WTC11 (cell line): Measurements from ENCODE around the gene RAB10. TPM values are rescaled to one million over a fixed set of nuclear protein-coding genes. Genes with fewer than 3 reads are reported as not detected.

Experiments used
- ATAC-seq: fragments of 200-7000 bp; cut with Tn5 transposase; 2 replicates; pipeline ENCODE4 v1.10.0; 2021; ENCODE audit warnings: mild to moderate bottlenecking, moderate library complexity
- CTCF ChIA-PET: fragments of 300-600 bp; sonication (Branson Sonifier 250); formaldehyde crosslinking; loops from one replicate; lab custom pipeline; 2021; ENCODE audit warnings: antibody characterized with exemption; lab: Charles Lee
- POLR2A ChIA-PET: fragments of 350-600 bp; sonication (Branson Sonifier 250); formaldehyde crosslinking; loops from one replicate; lab custom pipeline; 2021; ENCODE audit warnings: antibody characterized with exemption; lab: Charles Lee
- DNase-seq: peaks from one replicate; pipeline ENCODE4 v3.0.0; 2021; ENCODE audit warnings: low spot score
- H3K27ac Mint-ChIP-seq: 2 replicates; pipeline ENCODE4 v1.8.0; 2021; ENCODE audit warnings: mixed read lengths
- H3K27me3 Mint-ChIP-seq: 2 replicates; pipeline ENCODE4 v1.8.0; 2021; ENCODE audit warnings: low read depth, mild to moderate bottlenecking, moderate library complexity, mixed read lengths
- H3K36me3 Mint-ChIP-seq: 2 replicates; pipeline ENCODE4 v1.8.0; 2021; ENCODE audit warnings: mixed read lengths
- H3K4me1 Mint-ChIP-seq: 2 replicates; pipeline ENCODE4 v1.8.0; 2022; ENCODE audit warnings: mixed read lengths
- H3K4me3 Mint-ChIP-seq: 2 replicates; pipeline ENCODE4 v1.8.0; 2021; ENCODE audit warnings: mild to moderate bottlenecking, moderate library complexity, mixed read lengths
- H3K9me3 Mint-ChIP-seq: 2 replicates; pipeline ENCODE4 v1.8.0; 2021; ENCODE audit warnings: mixed read lengths
- GABPB1 ChIP-seq: sonication (generic); formaldehyde crosslinking; IDR thresholded peaks from 2 replicates; pipeline ENCODE4 v1.8.1; 2023; ENCODE audit warnings: mild to moderate bottlenecking, missing genetic modification reagents
- HMGA2 ChIP-seq: fragments of 250-450 bp; sonication (Bioruptor Pico); IDR thresholded peaks from 2 replicates; pipeline ENCODE4 v1.4.0; 2021; ENCODE audit warnings: mild to moderate bottlenecking, moderate library complexity
- HMGXB4 ChIP-seq: sonication (generic); formaldehyde crosslinking; IDR thresholded peaks from 2 replicates; pipeline ENCODE4 v1.8.1; 2023; ENCODE audit warnings: mild to moderate bottlenecking, moderate library complexity, missing genetic modification reagents
- IRF1 ChIP-seq: sonication (generic); formaldehyde crosslinking; IDR thresholded peaks from 2 replicates; pipeline ENCODE4 v1.8.0; 2023; ENCODE audit warnings: missing genetic modification reagents
- MAX ChIP-seq: sonication (generic); formaldehyde crosslinking; IDR thresholded peaks from 2 replicates; pipeline ENCODE4 v1.8.0; 2022; ENCODE audit warnings: mild to moderate bottlenecking, missing genetic modification reagents
- NFYB ChIP-seq: sonication (generic); formaldehyde crosslinking; conservative IDR thresholded peaks from 2 replicates; pipeline ENCODE4 v1.8.0; 2022; ENCODE audit warnings: low read depth, missing genetic modification reagents
- NR1H2 ChIP-seq: sonication (generic); formaldehyde crosslinking; IDR thresholded peaks from 2 replicates; pipeline ENCODE4 v1.9.0; 2021; ENCODE audit warnings: mild to moderate bottlenecking, moderate library complexity, missing genetic modification reagents
- STAT6 ChIP-seq: sonication (generic); formaldehyde crosslinking; conservative IDR thresholded peaks from 2 replicates; pipeline ENCODE4 v1.8.1; 2023; ENCODE audit warnings: mild to moderate bottlenecking, low read depth, missing genetic modification reagents, moderate library complexity
- TEAD1 ChIP-seq: sonication (generic); formaldehyde crosslinking; IDR thresholded peaks from 2 replicates; pipeline ENCODE4 v1.8.0; 2022; ENCODE audit warnings: mild to moderate bottlenecking, missing genetic modification reagents
- ZNF263 ChIP-seq: sonication (generic); formaldehyde crosslinking; IDR thresholded peaks from 2 replicates; pipeline ENCODE4 v1.8.1; 2022; ENCODE audit warnings: low read depth, mild to moderate bottlenecking, moderate library complexity, missing genetic modification reagents
- ZNF281 ChIP-seq: sonication (generic); formaldehyde crosslinking; IDR thresholded peaks from 2 replicates; pipeline ENCODE4 v1.8.0; 2023; ENCODE audit warnings: mild to moderate bottlenecking, missing genetic modification reagents
- total RNA-seq: library from RNA; stranded (reverse); gene quantifications from 3 replicates; pipeline ENCODE4 v1.2.3, GENCODE V29; 2021

RAB10 gene
- total RNA-seq, 1 experiment from 2014 or later, result 127 TPM

GRCh38 chr2:26033818-26034636 lies at the start of gene RAB10 (continued):
- TF ChIP-seq HMGXB4 (peak; percentile 86), IRF1 (CRISPR knock-in tag) (no peak), TEAD1 (CRISPR knock-in tag) (peak; percentile 84), ZNF281 (CRISPR knock-in tag) (peak; percentile 81), MAX (peak; percentile 93)

GRCh38 chr2:25988134-25988533 lies 45.8 kb upstream of the RAB10 start:
- H3K36me3 Mint-ChIP-seq, result no peaks in the 10 kb centered on the region

GRCh38 chr2:25989154-25989553 lies 44.7 kb upstream of the RAB10 start:
- ChIA-PET POLR2A (no interaction called here), CTCF (no interaction called here)
- Mint-ChIP-seq H3K9me3 (no peaks in the 10 kb centered on the region), H3K4me1 (no peaks in the 10 kb centered on the region), H3K27me3 (no peaks in the 10 kb centered on the region; the same call in 1 of the 2 replicates), H3K4me3 (no peak overlapping the region), H3K27ac (no peak overlapping the region), H3K36me3 (no peaks in the 10 kb centered on the region)
- ATAC-seq, result no peak
- no peak for DNase-seq
- no peak for TF ChIP-seq NR1H2 (CRISPR knock-in tag)

More at GRCh38 chr2:25988134-25988533, 45.8 kb upstream of the RAB10 start:
- peaks cover 7% of the 10 kb centered on the region for H3K4me1 Mint-ChIP-seq
- TF ChIP-seq GABPB1 (CRISPR knock-in tag) (0 out of 2 replicates have a peak, but pooled peaks have one; percentile 28), HMGA2 (no peak), ZNF263 (CRISPR knock-in tag) (no peak)
- TF ChIP-seq, all 79 proteins: peak for 1
- ATAC-seq (no peak), DNase-seq (no peak)
- POLR2A ChIA-PET, result no interaction called here
- H3K27me3 Mint-ChIP-seq, result no peaks in the 10 kb centered on the region; the same call in 1 of the 2 replicates
- CTCF ChIA-PET, result interaction anchor here (0.9 kb wide), 1 partner anchor 10 kb away, joined by 3 read pairs; no protein-coding TSS in a partner anchor
- no peak overlapping the region for H3K4me3 Mint-ChIP-seq
- no peaks in the 10 kb centered on the region for H3K9me3 Mint-ChIP-seq
- no peak overlapping the region for H3K27ac Mint-ChIP-seq

- ATAC-seq (no peak), DNase-seq (no peak)
- no peaks in the 10 kb centered on the region for H3K36me3 Mint-ChIP-seq
- H3K4me1 Mint-ChIP-seq, result no peaks in the 10 kb centered on the region
- no peaks in the 10 kb centered on the region; the same call in 1 of the 2 replicates for H3K27me3 Mint-ChIP-seq
- H3K27ac Mint-ChIP-seq, result no peak overlapping the region
- H3K4me3 Mint-ChIP-seq, result no peak overlapping the region
- CTCF ChIA-PET, result interaction anchor here (0.6 to 2.5 kb wide), 27 partner anchors 9 to 199 kb away, joined by 3 to 19 read pairs (median 5); partner anchors contain the start of gene KIF3C
- TF ChIP-seq STAT6 (CRISPR knock-in tag) (no peak), ZNF281 (CRISPR knock-in tag) (no peak), NFYB (CRISPR knock-in tag) (no peak)
- TF ChIP-seq, all 79 proteins: peak for 0
- POLR2A ChIA-PET, result no interaction called here
- no peaks in the 10 kb centered on the region for H3K9me3 Mint-ChIP-seq
Observed at GRCh38 chr2:25991965-25992364, 41.9 kb upstream of the RAB10 start.
